ENCODE results near the gene MYO15A. TPM values are rescaled to one million over a fixed set of nuclear protein-coding genes. Genes with fewer than 3 reads are reported as not detected.

MYO15A gene
- total RNA-seq, 1 experiment from 2014 or later = 0.28 TPM

DNA sequence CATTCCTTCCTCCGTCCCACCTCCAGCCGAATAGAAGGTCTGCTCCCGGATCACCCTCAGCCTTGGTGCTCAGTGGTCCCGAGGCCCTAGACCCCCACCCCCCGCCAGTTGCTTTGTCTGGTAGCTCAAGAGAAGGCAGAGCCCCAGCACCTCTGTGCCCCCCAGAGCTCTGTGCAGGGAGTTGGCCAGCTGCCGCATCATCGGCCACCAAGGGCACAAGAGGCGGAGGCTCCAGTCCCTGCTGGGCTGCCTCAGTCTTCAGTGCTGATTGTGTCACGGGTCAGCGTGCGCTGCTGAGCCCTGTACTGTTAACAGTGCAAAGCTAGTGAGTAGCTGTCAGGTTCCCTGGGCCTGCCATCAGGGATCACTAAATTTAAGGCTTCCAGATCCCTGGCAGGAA lies 43.0 kb upstream of the MYO15A start:
- Histone ChIP-seq H3K4me1 (ENCODE audit: insufficient read depth, low read length, poor library complexity, severe bottlenecking) (peaks cover 1% of the 10 kb centered on the region), H3K27ac (ENCODE audit: low read depth, low read length, poor library complexity, severe bottlenecking) (no peak overlapping the region), H3K27me3 (replicated peaks; ENCODE audit: insufficient read depth, low read depth, low read length, poor library complexity) (no peaks in the 10 kb centered on the region), H3K9me3 (ENCODE audit: low read depth, low read length, poor library complexity, severe bottlenecking) (no peaks in the 10 kb centered on the region), H3K4me3 (ENCODE audit: low read depth, low read length, poor library complexity, severe bottlenecking) (no peak overlapping the region), H3K36me3 (ENCODE audit: insufficient read depth, low read length, poor library complexity, severe bottlenecking) (peaks cover 8% of the 10 kb centered on the region)
- ChIA-PET POLR2A (ENCODE audit: low non-redundant PET) (no interaction called here), CTCF (interaction anchor here (0.6 kb wide), 1 partner anchor 37 kb away, joined by 4 read pairs; no protein-coding TSS in a partner anchor)
- TF ChIP-seq, protein P1, sequence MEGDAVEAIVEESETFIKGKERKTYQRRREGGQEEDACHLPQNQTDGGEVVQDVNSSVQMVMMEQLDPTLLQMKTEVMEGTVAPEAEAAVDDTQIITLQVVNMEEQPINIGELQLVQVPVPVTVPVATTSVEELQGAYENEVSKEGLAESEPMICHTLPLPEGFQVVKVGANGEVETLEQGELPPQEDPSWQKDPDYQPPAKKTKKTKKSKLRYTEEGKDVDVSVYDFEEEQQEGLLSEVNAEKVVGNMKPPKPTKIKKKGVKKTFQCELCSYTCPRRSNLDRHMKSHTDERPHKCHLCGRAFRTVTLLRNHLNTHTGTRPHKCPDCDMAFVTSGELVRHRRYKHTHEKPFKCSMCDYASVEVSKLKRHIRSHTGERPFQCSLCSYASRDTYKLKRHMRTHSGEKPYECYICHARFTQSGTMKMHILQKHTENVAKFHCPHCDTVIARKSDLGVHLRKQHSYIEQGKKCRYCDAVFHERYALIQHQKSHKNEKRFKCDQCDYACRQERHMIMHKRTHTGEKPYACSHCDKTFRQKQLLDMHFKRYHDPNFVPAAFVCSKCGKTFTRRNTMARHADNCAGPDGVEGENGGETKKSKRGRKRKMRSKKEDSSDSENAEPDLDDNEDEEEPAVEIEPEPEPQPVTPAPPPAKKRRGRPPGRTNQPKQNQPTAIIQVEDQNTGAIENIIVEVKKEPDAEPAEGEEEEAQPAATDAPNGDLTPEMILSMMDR (conservative IDR thresholded peaks at IDR 0.05; ENCODE audit: low read depth, low read length) = no peak
- TF ChIP-seq EZH2 (IDR thresholded peaks at IDR 0.05; ENCODE audit: borderline replicate concordance, low read depth, low read length, poor library complexity, severe bottlenecking) = no peak
- BruUV-seq (replicated peaks) = no TSS peak
- DNase-seq (ENCODE audit: low spot score) = no peak
- intact Hi-C loops (cut with micrococcal nuclease; ENCODE audit: unreplicated experiment) = no loop called here

GRCh38 chr17:18066866-18067265 lies 41.7 kb upstream of the MYO15A start:
- no peak for DNase-seq (ENCODE audit: low spot score)
- no peak overlapping the region for H3K27ac ChIP-seq (ENCODE audit: low read depth, low read length, poor library complexity, severe bottlenecking)
- no peak overlapping the region for H3K4me3 ChIP-seq (ENCODE audit: low read depth, low read length, poor library complexity, severe bottlenecking)
- no peaks in the 10 kb centered on the region for H3K9me3 ChIP-seq (ENCODE audit: low read depth, low read length, poor library complexity, severe bottlenecking)
- ChIA-PET POLR2A (ENCODE audit: low non-redundant PET) (no interaction called here), CTCF (no interaction called here)
- peaks cover 10% of the 10 kb centered on the region for H3K4me1 ChIP-seq (ENCODE audit: insufficient read depth, low read length, poor library complexity, severe bottlenecking)
- intact Hi-C loops (cut with micrococcal nuclease; ENCODE audit: unreplicated experiment) = no loop called here
- TF ChIP-seq, protein P1 (conservative IDR thresholded peaks at IDR 0.05; ENCODE audit: low read depth, low read length) = no peak
- TF ChIP-seq EZH2 (IDR thresholded peaks at IDR 0.05; ENCODE audit: borderline replicate concordance, low read depth, low read length, poor library complexity, severe bottlenecking) = no peak
- TSS peak; percentile 22 for BruUV-seq (replicated peaks)
- no peaks in the 10 kb centered on the region for H3K27me3 ChIP-seq (replicated peaks; ENCODE audit: insufficient read depth, low read depth, low read length, poor library complexity)
- peaks cover 7% of the 10 kb centered on the region for H3K36me3 ChIP-seq (ENCODE audit: insufficient read depth, low read length, poor library complexity, severe bottlenecking)

GRCh38 chr17:18069101-18069500 lies 39.5 kb upstream of the MYO15A start:
- CTCF ChIA-PET = no interaction called here
- TF ChIP-seq, protein P1 (conservative IDR thresholded peaks at IDR 0.05; ENCODE audit: low read depth, low read length) = no peak
- no peak for TF ChIP-seq EZH2 (IDR thresholded peaks at IDR 0.05; ENCODE audit: borderline replicate concordance, low read depth, low read length, poor library complexity, severe bottlenecking)
- no peaks in the 10 kb centered on the region for H3K36me3 ChIP-seq (ENCODE audit: insufficient read depth, low read length, poor library complexity, severe bottlenecking)
- POLR2A ChIA-PET (ENCODE audit: low non-redundant PET) = no interaction called here
- no peak overlapping the region for H3K4me3 ChIP-seq (ENCODE audit: low read depth, low read length, poor library complexity, severe bottlenecking)
- no TSS peak for BruUV-seq (replicated peaks)
- no peak for DNase-seq (ENCODE audit: low spot score)
- no peaks in the 10 kb centered on the region for H3K9me3 ChIP-seq (ENCODE audit: low read depth, low read length, poor library complexity, severe bottlenecking)
- intact Hi-C loops (cut with micrococcal nuclease; ENCODE audit: unreplicated experiment) = no loop called here
- no peaks in the 10 kb centered on the region for H3K27me3 ChIP-seq (replicated peaks; ENCODE audit: insufficient read depth, low read depth, low read length, poor library complexity)
- H3K27ac ChIP-seq (ENCODE audit: low read depth, low read length, poor library complexity, severe bottlenecking) = no peak overlapping the region
- peaks cover 10% of the 10 kb centered on the region for H3K4me1 ChIP-seq (ENCODE audit: insufficient read depth, low read length, poor library complexity, severe bottlenecking)
